A549 (cell line): Measurements from ENCODE around the gene C2CD4C. TPM values are rescaled to one million over a fixed set of nuclear protein-coding genes. Genes with fewer than 3 reads are reported as not detected.

Source experiments
- ATAC-seq, 2 experiments: fragments of 200-7000 bp in 1 of 2; fragments of >200 bp in 1 of 2; cut with Nextera tagmentation in 1 of 2; cut with Tn5 transposase in 1 of 2; 3 replicates each; pipeline versions ENCODE4 v1.8.0 to v1.9.1; 2018 to 2020; ENCODE audit warnings: mild to moderate bottlenecking in 1 of 2, moderate library complexity in 1 of 2
- CTCF ChIA-PET: fragments of 300-600 bp; sonication (Branson Sonifier 250); formaldehyde crosslinking; extraction: SDS; loops from one replicate; lab custom pipeline; 2021; ENCODE audit warnings: antibody characterized with exemption, inconsistent platforms; lab: Yijun Ruan, JAX
- POLR2A ChIA-PET: fragments of 350-600 bp; formaldehyde crosslinking; extraction: SDS; loops from one replicate; lab custom pipeline; 2021; ENCODE audit warnings: antibody characterized with exemption, inconsistent platforms; lab: Yijun Ruan, JAX
- DNase-seq, 2 experiments: peaks; one replicate each; pipeline versions ENCODE4 v3.0.0 to v3.0.0-alpha.2; 2011 to 2016; ENCODE audit warnings: low read depth in 1 of 2, low spot score in 1 of 2
- FAIRE-seq: peaks from 2 replicates; lab custom pipeline; 2011; peaks lifted over from hg19 to GRCh38; lab: Jason Lieb, UNC
- H3K27ac ChIP-seq, 2 experiments: fragments of >200 bp; sonication (Bioruptor Twin); formaldehyde crosslinking; 3 replicates each; pipeline ENCODE4 v1.5.1; 2016 to 2017
- H3K4me1 ChIP-seq: fragments of >200 bp; sonication (Bioruptor Twin); formaldehyde crosslinking; 3 replicates; pipeline ENCODE4 v1.6.1; 2016
- H3K4me2 ChIP-seq: fragments of >200 bp; sonication (Bioruptor Twin); formaldehyde crosslinking; 3 replicates; pipeline ENCODE4 v1.6.1; 2016
- H3K4me3 ChIP-seq: fragments of >200 bp; sonication (Bioruptor Twin); formaldehyde crosslinking; 3 replicates; pipeline ENCODE4 v1.5.1; 2016
- H3K9me3 ChIP-seq: fragments of >200 bp; sonication (Bioruptor Twin); formaldehyde crosslinking; 3 replicates; pipeline ENCODE4 v1.6.1; 2016
- CBX2 ChIP-seq: fragments of 200-600 bp; sonication (generic); IDR thresholded peaks from 2 replicates; pipeline ENCODE4 v1.6.1; 2016; ENCODE audit warnings: low read depth, mild to moderate bottlenecking, borderline replicate concordance
- CBX8 ChIP-seq: fragments of 200-600 bp; sonication (generic); IDR thresholded peaks from 2 replicates; pipeline ENCODE4 v1.6.1; 2016
- CEBPB ChIP-seq, 2 experiments: fragments of >200 bp in 1 of 2; sonication (Bioruptor Twin) in 1 of 2; formaldehyde crosslinking in 1 of 2; IDR thresholded peaks; 2 replicates each; pipeline ENCODE4 v1.6.1; 2012 to 2016
- CHD4 ChIP-seq: fragments of 200-600 bp; sonication (generic); IDR thresholded peaks from 2 replicates; pipeline ENCODE4 v1.6.1; 2016; ENCODE audit warnings: antibody characterized with exemption, mild to moderate bottlenecking, borderline replicate concordance
- EHF ChIP-seq: fragments of 250-450 bp; sonication (Bioruptor Pico); IDR thresholded peaks from 2 replicates; pipeline ENCODE4 v1.5.0; 2020; ENCODE audit warnings: mild to moderate bottlenecking
- EP300 ChIP-seq, 2 experiments: fragments of >200 bp; sonication (Bioruptor Twin); formaldehyde crosslinking; IDR thresholded peaks; 2 replicates in 1 of 2; 3 replicates in 1 of 2; pipeline ENCODE4 v1.6.1; 2016 to 2017
- FOSB ChIP-seq: fragments of 250-450 bp; sonication (Bioruptor Pico); IDR thresholded peaks from 2 replicates; pipeline ENCODE4 v1.5.0; 2020; ENCODE audit warnings: mild to moderate bottlenecking, moderate library complexity
- FOXS1 ChIP-seq: fragments of 250-450 bp; sonication (Bioruptor Pico); IDR thresholded peaks from 2 replicates; pipeline ENCODE4 v1.5.0; 2020; ENCODE audit warnings: mild to moderate bottlenecking, moderate library complexity
- GATA3 ChIP-seq: IDR thresholded peaks from 2 replicates; pipeline ENCODE4 v1.6.1; 2012; ENCODE audit warnings: borderline replicate concordance
- HOXA7 ChIP-seq: fragments of 250-450 bp; sonication (Bioruptor Pico); IDR thresholded peaks from 2 replicates; pipeline ENCODE4 v1.5.0; 2020; ENCODE audit warnings: mild to moderate bottlenecking, moderate library complexity
- HOXB5 ChIP-seq: fragments of 250-450 bp; sonication (Bioruptor Pico); IDR thresholded peaks from 2 replicates; pipeline ENCODE4 v1.5.0; 2020; ENCODE audit warnings: mild to moderate bottlenecking, moderate library complexity
- JUNB ChIP-seq: fragments of >200 bp; sonication (Bioruptor Twin); formaldehyde crosslinking; IDR thresholded peaks from 2 replicates; pipeline ENCODE4 v1.6.1; 2016
- MAFK ChIP-seq: fragments of 450-650 bp; IDR thresholded peaks from 2 replicates; pipeline ENCODE4 v1.6.1; 2014; ENCODE audit not compliant: partially characterized antibody
- MYC ChIP-seq: IDR thresholded peaks from 2 replicates; pipeline ENCODE4 v1.6.1; 2012; ENCODE audit warnings: mild to moderate bottlenecking, inconsistent platforms, low read length, improper control_type of control experiment, borderline replicate concordance
- NFE2L2 ChIP-seq: fragments of 150-350 bp; conservative IDR thresholded peaks from 2 replicates; pipeline ENCODE4 v1.6.1; 2014; ENCODE audit warnings: low read length
- NPAS2 ChIP-seq: fragments of 250-450 bp; sonication (Bioruptor Pico); IDR thresholded peaks from 2 replicates; pipeline ENCODE4 v1.8.0; 2022; ENCODE audit warnings: mild to moderate bottlenecking, moderate library complexity, borderline replicate concordance
- NR3C1 ChIP-seq: fragments of >200 bp; sonication (Bioruptor Twin); formaldehyde crosslinking; IDR thresholded peaks from 3 replicates; pipeline ENCODE4 v1.6.1; 2017
- POLR2AphosphoS2 ChIP-seq: conservative IDR thresholded peaks from 2 replicates; pipeline ENCODE4 v1.6.1; 2012; ENCODE audit warnings: low read length, improper control_type of control experiment, inconsistent platforms
- RAD21 ChIP-seq, 2 experiments: fragments of >200 bp in 1 of 2; sonication (Bioruptor Twin) in 1 of 2; formaldehyde crosslinking in 1 of 2; IDR thresholded peaks in 1 of 2; conservative IDR thresholded peaks in 1 of 2; 2 replicates in 1 of 2; 3 replicates in 1 of 2; pipeline ENCODE4 v1.6.1; 2012 to 2018; ENCODE audit warnings: inconsistent platforms in 1 of 2
- RFX5 ChIP-seq: fragments of 450-650 bp; IDR thresholded peaks from 2 replicates; pipeline ENCODE4 v1.7.1; 2014; ENCODE audit warnings: antibody characterized with exemption, mild to moderate bottlenecking, moderate library complexity
- TP53 ChIP-seq: fragments of 250-450 bp; sonication (Bioruptor Pico); IDR thresholded peaks from 2 replicates; pipeline ENCODE4 v1.5.0; 2021; ENCODE audit warnings: mild to moderate bottlenecking, moderate library complexity
- ZC3H11A ChIP-seq: fragments of 450-650 bp; IDR thresholded peaks from 2 replicates; pipeline ENCODE4 v1.6.1; 2014; ENCODE audit warnings: antibody characterized with exemption, mild to moderate bottlenecking
- ZFP36 ChIP-seq: fragments of 450-650 bp; IDR thresholded peaks from 2 replicates; pipeline ENCODE4 v1.6.1; 2014; ENCODE audit warnings: borderline replicate concordance; ENCODE audit not compliant: partially characterized antibody
- ZNF302 ChIP-seq: fragments of 250-450 bp; sonication (Bioruptor Pico); IDR thresholded peaks from 2 replicates; pipeline ENCODE4 v1.9.0; 2021; ENCODE audit warnings: inconsistent platforms, mild to moderate bottlenecking, moderate library complexity
- ZSCAN20 ChIP-seq: fragments of 250-450 bp; sonication (Bioruptor Pico); IDR thresholded peaks from 2 replicates; pipeline ENCODE4 v1.8.0; 2022; ENCODE audit warnings: mild to moderate bottlenecking, moderate library complexity
- WGBS: methylation state at CpG from one replicate; pipeline ENCODE4 v1.1.6; 2017; ENCODE audit errors: missing lambda C conversion rate; 5-methylcytosine and 5-hydroxymethylcytosine counted together
- polyA plus RNA-seq, 4 experiments: library from polyadenylated mRNA; depleted of rRNA in 3 of 4; stranded (reverse); fragments of >200 nt; fragmentation: RNase III in 1 of 4; extraction: RNeasy Plus Mini Kit Qiagen cat#74134 plus additional on column Dnase treatment in 1 of 4; gene quantifications; 2 replicates in 3 of 4; 3 replicates in 1 of 4; pipeline ENCODE4 v1.2.3, GENCODE V29; 2011 to 2017
- TF ChIP-seq, protein P1 (sequence below): fragments of 150-350 bp; IDR thresholded peaks from 2 replicates; pipeline ENCODE4 v1.6.1; 2014; ENCODE audit warnings: low read depth, mild to moderate bottlenecking, low read length
- TF ChIP-seq, protein P2 (sequence below): fragments of 250-450 bp; sonication (Bioruptor Pico); IDR thresholded peaks from 2 replicates; pipeline ENCODE4 v1.5.0; 2020; ENCODE audit warnings: low read depth, mild to moderate bottlenecking, moderate library complexity
- TF ChIP-seq, protein P3 (sequence below): fragments of 450-650 bp; IDR thresholded peaks from 2 replicates; pipeline ENCODE4 v1.6.1; 2014; ENCODE audit warnings: antibody characterized with exemption
- TF ChIP-seq, protein P4 (sequence below): IDR thresholded peaks from 2 replicates; pipeline ENCODE4 v1.6.1; 2012

C2CD4C gene
- polyA plus RNA-seq, 2 of the 4 experiments (the other 2 are of a cell fraction): 0.21 to 0.71 TPM

DNA sequence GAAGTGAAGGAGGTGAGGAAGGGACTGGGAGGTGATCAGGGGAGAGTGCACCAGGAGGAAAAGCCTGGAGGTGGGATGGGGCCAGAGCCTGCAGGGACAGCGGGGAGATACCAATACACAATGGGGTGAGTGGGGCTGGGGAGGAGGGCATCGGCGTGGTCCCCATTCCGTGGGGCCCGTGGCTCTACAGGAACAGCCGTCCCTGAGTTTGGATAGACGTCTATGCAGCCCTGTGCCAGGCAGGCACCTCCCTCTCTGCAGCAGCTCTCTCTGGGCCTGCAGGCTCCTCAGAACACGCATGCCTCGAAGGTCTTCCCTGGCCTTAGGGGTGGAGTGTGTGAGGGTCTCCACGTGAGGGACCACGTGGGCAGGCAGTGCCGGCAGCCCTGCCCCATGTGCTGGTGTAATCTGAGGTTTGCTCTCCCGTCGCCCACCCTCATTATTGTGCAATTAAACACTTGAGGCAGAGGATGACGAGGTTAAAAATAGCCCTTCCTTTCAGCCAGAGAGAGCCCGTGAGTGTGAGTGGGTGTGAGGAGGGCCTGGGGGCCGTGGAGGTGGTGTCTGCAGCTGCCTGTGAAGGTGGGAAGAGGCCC lies 16.5 kb downstream of the C2CD4C start:
- Histone ChIP-seq H3K4me2 (no peak overlapping the region), H3K27ac (no peak overlapping the region), H3K4me1 (no peaks in the 10 kb centered on the region), H3K4me3 (no peak overlapping the region), H3K9me3 (no peaks in the 10 kb centered on the region; the same call in 2 of the 3 replicates)
- FAIRE-seq: no peak
- no peak for TF ChIP-seq CEBPB (IDR thresholded peaks at IDR 0.05)
- TF ChIP-seq ZFP36: no peak
- TF ChIP-seq MAFK: no peak
- no peak for TF ChIP-seq ZNF302 (CRISPR knock-in tag)
- no peak for TF ChIP-seq NR3C1
- no peak for TF ChIP-seq POLR2AphosphoS2
- TF ChIP-seq ZSCAN20: no peak
- TF ChIP-seq HOXB5 (CRISPR knock-in tag): no peak
- TF ChIP-seq, protein P1, sequence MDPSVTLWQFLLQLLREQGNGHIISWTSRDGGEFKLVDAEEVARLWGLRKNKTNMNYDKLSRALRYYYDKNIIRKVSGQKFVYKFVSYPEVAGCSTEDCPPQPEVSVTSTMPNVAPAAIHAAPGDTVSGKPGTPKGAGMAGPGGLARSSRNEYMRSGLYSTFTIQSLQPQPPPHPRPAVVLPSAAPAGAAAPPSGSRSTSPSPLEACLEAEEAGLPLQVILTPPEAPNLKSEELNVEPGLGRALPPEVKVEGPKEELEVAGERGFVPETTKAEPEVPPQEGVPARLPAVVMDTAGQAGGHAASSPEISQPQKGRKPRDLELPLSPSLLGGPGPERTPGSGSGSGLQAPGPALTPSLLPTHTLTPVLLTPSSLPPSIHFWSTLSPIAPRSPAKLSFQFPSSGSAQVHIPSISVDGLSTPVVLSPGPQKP: no peak
- no peak for TF ChIP-seq CBX2
- TF ChIP-seq EHF (CRISPR knock-in tag): no peak
- TF ChIP-seq TP53 (CRISPR knock-in tag): no peak
- no peak for TF ChIP-seq ZC3H11A
- TF ChIP-seq NPAS2 (CRISPR knock-in tag): no peak
- no peak for TF ChIP-seq FOSB
- TF ChIP-seq, protein P2, sequence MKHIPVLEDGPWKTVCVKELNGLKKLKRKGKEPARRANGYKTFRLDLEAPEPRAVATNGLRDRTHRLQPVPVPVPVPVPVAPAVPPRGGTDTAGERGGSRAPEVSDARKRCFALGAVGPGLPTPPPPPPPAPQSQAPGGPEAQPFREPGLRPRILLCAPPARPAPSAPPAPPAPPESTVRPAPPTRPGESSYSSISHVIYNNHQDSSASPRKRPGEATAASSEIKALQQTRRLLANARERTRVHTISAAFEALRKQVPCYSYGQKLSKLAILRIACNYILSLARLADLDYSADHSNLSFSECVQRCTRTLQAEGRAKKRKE (CRISPR knock-in tag): no peak
- TF ChIP-seq JUNB: no peak
- no peak for TF ChIP-seq EP300 (IDR thresholded peaks at IDR 0.05)
- ChIA-PET POLR2A (no interaction called here), CTCF (no interaction called here)
- no peak for DNase-seq
- WGBS: 35% methylated on average over 13 of the region's 17 CpGs
- no peak for ATAC-seq

DNA sequence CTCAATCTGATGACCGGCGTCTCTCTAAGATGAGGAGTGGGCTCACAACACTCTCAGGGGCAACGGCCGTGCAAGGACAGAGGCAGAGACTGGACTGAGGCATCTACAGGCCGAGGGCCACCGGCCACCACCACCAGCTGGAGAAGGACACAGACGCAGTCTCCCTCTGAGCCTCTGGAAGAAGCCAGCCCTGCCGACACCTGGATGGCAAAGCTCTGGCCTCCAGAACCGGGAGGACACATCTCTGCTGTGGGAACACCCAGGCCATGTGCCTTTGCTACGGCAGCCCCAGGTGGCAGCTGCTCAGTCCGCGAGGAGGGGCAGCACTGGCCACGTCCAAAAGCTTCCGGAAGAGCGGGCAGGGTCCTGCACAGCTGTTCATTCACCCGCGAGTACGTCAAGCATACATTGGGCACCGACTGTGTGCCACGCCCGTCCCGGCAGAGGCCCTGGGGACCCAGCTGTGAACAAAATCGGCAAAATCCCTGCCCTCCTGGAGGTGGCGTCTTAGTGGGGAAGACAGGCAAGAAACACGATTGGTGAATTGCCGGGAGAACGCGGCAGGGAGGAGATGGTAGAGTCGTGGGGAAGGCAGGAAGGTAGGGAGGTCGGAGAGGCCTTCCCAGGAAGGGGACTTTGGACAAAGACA lies 17.1 kb downstream of the C2CD4C start:
- DNase-seq (no peak), FAIRE-seq (no peak), ATAC-seq (no peak)
- Histone ChIP-seq H3K9me3 (no peaks in the 10 kb centered on the region; the same call in 2 of the 3 replicates), H3K4me3 (no peak overlapping the region), H3K27ac (no peak overlapping the region), H3K4me2 (no peak overlapping the region), H3K4me1 (no peaks in the 10 kb centered on the region)
- ChIA-PET POLR2A (no interaction called here), CTCF (interaction anchor here (1.0 kb wide), 1 partner anchor 12 kb away, joined by 5 read pairs; no protein-coding TSS in a partner anchor)
- TF ChIP-seq CBX8 (no peak), GATA3 (no peak), HOXA7 (CRISPR knock-in tag) (no peak), RAD21 (conservative IDR thresholded peaks at IDR 0.05 in 1 of 2, IDR thresholded peaks at IDR 0.05 in 1 of 2) (no peak), FOXS1 (CRISPR knock-in tag) (no peak), ZNF302 (CRISPR knock-in tag) (no peak), MAFK (no peak), NFE2L2 (no peak), RFX5 (no peak), MYC (no peak), CHD4 (no peak)
- TF ChIP-seq, protein P3, sequence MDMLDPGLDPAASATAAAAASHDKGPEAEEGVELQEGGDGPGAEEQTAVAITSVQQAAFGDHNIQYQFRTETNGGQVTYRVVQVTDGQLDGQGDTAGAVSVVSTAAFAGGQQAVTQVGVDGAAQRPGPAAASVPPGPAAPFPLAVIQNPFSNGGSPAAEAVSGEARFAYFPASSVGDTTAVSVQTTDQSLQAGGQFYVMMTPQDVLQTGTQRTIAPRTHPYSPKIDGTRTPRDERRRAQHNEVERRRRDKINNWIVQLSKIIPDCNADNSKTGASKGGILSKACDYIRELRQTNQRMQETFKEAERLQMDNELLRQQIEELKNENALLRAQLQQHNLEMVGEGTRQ: no peak
- TF ChIP-seq, protein P4, sequence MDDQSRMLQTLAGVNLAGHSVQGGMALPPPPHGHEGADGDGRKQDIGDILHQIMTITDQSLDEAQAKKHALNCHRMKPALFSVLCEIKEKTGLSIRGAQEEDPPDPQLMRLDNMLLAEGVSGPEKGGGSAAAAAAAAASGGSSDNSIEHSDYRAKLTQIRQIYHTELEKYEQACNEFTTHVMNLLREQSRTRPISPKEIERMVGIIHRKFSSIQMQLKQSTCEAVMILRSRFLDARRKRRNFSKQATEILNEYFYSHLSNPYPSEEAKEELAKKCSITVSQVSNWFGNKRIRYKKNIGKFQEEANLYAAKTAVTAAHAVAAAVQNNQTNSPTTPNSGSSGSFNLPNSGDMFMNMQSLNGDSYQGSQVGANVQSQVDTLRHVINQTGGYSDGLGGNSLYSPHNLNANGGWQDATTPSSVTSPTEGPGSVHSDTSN: no peak
- WGBS: 70% methylated on average over 26 of the region's 30 CpGs
